HG03175 (cell line): ENCODE results near the gene STAC.
"Not testable (repeated sequence)": the region's sequence is repeated elsewhere in the genome, so short reads cannot be mapped to it uniquely, and the experiment has no call there.

Experiments used
- ATAC-seq: cut with Tn5 transposase; IDR thresholded peaks from one replicate; pipeline ENCODE4 v1.9.1; 2021; ENCODE audit warnings: mild to moderate bottlenecking, moderate library complexity; ENCODE audit not compliant: unreplicated experiment

STAC gene

DNA sequence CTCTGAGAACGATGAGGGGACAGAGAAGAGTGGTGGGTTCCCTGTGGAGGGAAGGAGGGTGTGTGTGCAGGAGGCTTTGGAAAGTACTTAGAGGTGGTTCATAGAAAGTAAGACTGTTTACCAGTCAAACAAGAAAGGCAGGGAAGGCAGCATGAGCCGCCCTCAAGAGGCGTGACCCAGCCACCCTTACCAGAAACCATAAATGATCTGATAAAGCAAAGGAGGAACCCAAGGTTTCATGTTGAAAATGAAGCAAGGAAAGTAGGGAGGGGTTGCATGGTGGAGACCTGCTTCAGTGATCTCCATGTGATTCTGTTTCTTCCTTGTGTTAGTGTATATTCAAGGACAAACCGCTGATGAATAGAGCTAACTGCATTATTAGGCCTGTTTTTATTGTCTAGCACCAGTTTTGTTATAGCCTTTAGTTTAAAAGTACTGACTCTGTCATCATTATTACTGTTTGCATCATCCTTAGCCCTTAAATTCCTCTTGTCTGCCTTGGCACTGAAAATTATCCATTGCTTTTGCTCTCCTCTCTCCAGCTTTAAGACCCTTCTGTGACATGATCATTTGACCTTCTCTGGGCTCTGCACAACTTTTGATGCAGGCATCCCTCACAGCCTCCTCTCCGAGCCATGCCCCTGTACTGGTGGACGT is 96.1 kb downstream of the STAC start:
- no peak for ATAC-seq

DNA sequence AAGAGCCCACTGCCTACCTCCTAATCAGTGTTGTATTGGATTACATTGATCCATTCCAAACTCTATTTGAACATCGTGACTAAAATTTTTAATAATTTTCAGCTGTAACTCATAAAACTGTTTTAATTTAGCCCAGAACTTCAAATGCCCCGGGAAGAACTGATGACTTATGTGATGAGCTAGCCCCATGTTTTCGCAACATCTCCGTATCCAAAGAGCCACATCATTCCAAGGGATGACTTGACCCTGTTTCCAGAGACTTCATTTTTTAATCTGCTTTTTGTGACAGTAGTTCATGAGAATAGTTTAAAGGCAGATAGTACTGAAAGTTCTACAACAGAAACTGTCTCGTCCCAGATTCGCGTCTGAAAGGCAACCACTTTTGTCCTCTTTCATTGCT is 97.4 kb downstream of the STAC start:
- ATAC-seq: no peak

DNA sequence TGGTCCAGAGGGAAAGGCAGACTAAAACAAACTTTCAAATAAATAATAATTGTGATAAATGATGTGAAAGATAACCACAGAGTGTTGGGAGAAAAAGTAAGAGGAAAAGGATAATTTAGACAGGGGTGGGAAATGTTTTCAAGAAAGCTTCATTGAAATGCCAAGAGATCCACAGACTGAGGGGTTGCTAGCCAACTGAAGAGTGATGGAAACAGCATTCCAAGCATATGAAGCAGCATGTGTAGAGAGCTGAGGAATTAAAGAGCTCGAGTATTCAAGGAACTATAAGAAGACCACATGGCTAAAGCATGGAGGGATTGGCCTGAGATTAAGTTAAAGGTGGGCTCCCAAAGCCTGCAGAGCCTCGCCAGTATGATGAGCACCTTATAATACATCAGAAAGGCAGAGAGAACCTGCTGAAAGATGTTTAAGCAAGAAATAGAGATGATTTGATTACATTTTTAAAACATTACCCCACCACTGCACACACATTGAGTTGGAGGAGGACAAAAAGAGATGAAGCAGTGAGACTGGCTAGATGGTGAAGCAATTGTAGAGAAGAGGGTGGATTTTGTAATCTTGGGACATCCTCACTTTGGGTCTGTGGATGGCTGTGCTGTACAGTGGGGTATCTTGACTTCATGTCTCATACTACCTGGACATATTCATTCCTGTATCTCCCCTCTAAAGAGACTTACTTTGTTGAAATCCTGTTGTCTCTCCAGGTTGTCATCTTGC is 100.8 kb downstream of the STAC start:
- ATAC-seq: no peak

DNA sequence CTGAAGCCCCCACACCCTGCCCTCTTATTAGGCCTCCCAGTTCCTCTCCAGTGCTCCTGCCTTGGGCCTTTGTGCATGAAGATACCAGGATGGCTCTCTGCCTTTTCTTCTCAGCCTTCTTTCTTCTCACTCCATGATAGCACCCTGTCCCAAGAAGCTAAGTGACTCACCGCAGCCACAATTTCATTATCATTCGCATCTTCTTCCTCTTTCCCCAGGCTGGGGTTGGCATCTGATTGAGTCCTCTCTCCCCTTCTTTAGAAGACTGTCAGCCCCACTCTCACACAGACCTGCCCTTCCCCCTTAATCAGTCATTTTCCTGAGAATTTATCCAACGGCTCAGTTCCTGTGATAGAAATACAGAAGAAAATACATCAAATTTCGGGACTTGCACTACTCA is 102.0 kb downstream of the STAC start:
- ATAC-seq: no peak

DNA sequence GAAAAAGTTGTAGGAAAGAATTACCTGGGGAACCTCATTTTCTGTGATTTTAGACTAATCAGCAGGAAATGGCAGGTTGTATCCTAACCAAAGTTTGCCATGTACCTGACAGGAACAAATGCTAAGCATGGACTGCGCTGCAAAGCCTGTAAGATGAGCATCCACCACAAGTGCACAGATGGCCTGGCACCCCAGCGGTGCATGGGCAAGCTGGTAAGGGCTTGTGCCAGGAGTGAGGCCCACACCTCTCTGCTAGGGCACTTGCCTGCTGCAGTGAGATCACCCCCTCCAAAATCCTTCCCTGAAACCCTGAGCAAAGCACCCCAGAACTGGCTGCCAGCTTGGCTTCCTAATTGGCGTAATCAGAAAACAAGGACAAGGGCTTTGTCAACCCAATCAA is 102.6 kb downstream of the STAC start:
- no peak for ATAC-seq

DNA sequence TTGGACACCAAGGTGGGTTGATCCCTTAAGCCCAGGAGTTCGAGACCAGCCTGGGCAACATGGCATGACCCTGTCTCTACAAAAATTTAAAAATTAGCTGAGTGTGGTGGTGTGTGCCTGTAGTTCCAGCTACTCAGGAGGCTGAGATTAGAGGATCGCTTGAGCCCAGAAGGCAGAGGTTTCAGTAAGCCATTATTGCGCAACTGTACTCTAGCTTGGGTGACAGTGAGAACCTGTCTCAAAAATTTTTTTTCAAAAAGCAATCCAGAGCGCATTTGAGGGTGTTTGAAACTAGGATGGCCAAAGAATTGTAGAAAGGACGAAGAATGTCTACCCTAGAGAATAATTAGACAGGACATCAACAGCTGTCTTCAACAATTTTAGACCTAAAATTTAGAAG is 103.4 kb downstream of the STAC start:
- no peak for ATAC-seq

DNA sequence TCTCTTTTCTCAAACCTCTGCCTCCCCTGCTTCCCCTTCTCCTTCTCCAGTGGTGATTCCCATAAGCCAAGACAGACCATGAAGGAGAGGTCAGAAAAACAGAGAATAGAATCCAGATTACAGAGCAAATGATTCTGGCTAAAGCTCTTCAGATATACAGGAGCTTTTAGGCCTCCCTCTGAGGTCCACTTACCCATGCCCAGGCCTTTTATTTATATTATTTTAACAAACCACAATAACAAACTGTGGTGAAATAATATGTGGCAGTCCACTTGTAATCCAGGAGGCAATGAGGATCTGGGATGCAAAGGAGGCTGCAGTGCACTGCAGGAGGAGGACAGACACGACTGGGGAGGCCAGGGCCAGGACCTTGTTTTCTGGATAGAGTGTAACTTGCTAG is 104.1 kb downstream of the STAC start:
- no peak for ATAC-seq

DNA sequence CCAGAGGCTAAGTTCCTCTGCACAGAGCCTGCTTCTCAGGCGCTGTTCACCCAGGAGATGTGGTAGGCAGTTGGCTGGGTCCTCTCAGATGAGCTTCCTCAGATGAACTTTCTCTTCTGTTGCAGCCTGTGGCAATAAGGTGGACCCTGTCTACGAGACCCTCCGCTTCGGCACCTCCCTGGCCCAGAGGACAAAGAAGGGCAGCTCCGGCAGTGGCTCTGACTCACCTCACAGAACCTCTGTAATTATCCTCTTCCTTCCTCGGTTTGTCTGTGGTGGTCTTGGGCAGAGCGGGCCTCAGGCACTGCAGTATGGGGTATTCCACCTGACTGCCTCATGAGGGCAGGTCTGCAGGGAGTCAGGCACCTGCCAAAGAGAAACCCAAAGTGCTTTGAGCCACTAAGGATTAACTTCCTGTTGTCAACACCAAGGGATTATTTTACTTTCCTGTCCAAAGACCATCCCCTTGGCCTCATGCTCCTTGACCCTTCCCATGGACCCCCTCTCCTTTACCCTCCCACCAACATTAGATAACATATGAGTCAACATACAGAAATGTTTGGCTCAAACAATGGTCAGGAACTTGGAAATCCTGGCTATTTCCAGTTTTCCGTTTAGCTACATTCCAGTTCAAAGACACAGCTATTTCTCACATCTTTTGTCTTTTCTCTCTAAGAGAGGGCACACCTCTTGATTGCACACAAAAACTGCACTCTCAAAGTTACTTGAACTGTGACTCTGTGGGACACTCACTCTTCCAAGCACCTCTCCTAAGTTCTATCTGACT is 105.9 kb downstream of the STAC start:
- ATAC-seq: no peak

DNA sequence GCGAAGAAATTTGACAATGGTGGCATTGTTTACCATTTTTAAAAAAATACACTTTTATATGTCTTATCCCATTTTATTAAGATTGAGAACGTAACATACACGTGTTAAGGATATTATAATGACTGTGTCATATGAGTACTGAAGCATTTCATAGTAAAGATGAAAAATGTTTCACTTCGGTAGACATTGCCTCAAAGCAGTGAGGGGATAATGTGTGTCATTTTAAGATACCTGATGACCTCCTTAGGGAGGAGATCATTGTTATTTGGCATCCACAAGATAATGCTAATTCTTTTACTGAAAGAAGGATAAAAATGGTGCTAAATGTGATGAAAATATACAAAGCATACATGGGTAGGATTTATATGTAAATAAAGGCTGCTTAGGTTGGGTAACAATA is 107.3 kb downstream of the STAC start:
- ATAC-seq: no peak

DNA sequence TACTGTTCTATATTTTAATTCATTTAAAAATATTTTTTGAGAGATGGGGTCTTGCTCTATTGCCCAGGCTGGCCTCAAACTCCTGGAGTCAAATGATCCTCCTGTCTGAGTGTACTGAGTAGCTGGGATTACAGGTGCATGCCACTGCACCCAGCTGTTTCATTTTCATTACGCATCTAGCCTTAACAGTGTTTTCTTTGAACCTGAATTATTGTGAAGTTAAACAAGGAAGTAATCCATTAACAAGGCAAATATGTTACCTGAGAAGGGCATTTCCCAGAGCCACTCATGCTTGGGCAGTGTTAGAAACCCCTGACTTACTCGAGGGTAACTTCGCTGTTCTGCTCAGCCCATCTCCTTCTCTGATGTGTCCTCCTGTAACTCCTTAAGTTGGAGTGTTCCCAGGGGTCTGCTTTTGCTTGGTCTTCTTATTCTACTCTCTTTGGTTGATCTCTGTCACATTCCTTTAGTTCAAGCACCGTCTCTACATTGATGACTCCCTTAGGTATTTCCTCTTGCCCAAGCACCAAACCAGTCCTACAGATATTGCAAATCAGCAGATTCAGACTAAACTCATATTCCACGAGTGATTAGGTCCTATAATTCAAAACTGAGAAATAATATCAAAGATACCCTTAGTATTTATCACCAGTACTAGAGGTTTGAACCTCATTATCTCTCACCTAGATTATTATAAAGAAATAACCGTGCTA is 107.9 kb downstream of the STAC start:
- no peak for ATAC-seq

DNA sequence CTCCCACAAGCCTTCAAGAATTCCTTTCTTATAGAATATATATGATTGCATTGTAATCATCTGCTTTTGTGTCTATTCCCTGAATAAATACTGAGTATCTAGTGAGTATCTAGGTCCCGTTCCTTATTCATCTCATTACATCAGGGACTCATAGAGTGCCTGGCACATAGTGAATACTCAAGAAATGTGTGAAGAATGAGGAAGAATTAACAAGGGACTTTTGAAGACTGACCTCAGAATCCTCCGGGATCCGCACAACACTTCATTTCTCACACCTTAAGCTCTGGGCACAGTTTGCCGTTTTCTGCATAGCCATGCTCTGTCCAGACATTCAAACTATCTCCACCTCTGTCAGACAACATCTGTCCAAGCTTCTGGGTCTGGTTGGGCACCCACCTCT is 108.8 kb downstream of the STAC start:
- ATAC-seq: no peak

DNA sequence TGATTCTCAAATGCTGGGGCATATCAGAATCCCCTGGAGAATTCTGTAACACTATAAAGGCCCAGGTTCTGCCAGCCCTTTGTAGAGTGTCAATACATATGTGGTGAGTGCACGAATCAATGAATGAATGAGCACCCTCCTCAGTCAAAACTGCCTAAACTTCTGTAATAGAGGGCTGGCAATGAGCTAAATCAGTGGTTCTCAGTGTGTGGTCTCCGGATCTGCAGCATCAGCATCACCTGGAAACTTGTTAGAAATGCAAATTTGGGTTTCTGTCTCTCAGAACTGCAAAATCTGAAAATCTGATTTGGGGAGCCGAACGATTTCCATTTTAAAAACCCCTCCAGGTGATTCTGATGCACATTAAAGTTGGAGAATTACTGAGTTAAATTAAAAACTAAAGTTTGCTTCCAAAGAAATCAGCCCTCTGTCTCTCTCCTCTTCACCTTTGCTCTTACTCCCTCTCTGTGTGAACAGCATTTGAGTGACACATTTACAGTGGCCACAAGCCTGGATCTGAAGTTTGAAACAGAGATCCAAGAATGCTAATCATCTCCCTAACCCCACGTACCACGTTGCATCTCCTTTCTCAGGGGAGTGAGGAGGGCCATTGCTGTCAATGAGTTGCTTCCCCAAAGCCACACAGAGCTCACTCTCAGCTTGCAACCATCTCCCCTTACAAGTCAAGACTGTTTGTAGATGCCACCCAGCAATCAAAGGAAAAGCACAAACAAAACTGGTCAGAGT is 109.5 kb downstream of the STAC start:
- ATAC-seq: no peak

DNA sequence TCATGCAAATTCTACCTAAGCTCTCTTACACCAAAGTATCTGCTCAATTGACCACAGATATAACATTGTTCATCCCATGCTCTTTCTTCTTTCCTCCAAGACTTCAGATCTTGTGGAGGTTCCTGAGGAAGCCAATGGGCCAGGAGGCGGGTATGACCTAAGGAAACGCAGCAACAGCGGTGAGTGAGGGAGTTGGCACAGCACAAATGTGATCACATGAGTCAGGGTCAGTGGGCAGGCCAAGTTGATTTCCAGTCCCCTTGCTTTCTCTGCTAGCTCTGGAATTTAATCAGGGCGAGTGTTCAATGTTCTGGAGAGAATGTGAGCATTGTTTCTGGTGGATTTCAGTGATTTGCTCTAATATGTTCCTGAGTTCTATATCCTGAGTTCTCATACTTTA is 112.7 kb downstream of the STAC start:
- ATAC-seq: no peak

DNA sequence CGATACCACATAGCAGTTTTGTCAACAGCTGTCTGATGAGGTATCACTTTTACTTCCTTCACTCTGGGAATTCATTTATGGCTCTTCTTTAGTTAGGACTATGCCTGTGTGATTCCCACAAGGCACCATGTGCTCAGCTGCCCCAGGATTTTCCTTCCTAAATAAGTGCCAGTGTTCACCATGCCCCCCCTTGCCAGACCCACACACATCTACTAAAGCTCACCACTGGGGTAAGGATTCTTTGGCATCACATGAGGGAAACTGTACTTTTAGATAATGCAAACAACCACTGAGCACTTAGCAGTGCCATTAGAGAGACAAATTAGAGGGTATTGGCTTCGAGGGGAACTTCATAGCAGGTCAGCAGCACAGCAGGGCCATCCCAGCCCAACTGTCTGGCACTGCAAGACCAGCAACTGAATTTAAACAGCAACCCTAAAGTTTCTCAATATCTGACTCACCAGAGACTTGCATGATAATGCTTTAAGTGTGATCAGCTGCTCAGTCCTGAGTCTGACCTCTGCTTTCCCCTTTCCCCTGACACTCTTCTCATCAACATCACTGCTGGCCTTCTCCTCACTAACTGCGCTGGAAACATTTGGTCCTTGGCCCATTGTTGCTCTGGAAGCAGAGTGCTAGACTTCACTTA is 114.3 kb downstream of the STAC start:
- ATAC-seq: no peak

DNA sequence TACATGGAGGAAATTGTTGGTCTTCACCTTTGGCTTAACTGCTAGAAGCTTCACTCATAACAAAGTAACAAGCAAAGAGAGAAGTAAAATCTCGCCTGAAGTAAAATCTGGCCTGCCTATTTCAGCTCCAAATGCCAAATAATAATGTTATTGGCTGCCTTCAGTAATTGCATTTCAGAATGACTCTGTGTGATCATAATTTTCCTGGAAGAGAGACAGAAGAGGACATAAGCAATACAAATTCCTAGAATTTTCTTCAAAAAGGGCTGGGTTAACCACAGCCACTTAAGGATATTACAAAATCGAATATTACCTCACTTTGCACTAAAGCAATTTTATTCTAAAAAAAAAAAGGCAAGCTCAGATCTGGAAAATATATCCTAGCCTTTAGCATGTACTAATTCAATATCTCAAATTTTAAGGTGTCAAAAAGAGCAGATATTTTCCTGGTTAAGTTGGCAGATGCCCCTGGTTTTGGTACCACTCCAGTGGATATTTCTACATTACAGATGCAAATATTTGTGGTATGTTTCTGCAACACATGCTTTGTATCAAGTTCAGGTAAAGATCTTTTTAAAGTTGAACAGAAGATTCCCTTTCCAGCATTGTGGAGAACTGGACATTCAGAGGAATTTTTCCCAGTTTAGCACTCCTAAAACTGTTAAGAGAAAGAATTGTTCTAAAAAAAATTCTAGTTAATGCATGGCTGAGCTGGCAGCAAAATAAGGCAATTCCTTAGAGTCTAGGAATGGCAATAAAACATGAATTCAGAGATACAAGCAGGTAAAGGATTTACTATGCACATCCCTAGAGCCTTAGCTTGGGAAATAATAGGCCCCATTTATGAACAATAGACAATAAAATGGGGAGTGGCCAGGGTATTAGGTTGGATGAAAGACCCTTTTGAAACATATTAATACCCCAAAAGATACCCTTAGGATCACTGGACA is 116.7 kb downstream of the STAC start:
- ATAC-seq: no peak

DNA sequence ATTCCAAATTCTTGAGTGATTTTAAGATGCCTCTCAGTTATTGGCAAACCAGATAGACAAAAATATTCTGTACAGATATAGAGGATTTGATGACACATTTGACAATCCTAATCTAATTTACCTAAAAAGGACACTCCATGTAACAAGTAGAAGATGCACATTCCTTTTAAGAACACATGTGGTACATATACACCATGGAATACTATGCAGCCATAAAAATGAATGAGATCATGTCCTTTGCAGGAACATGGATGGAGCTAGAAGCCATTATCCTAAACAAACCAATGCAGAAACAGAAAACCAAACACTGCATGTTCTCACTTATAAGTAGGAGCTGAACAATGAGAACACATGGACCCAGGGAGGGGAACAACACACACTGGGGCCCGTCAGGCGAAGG is 119.7 kb downstream of the STAC start:
- ATAC-seq: not testable (repeated sequence)

DNA sequence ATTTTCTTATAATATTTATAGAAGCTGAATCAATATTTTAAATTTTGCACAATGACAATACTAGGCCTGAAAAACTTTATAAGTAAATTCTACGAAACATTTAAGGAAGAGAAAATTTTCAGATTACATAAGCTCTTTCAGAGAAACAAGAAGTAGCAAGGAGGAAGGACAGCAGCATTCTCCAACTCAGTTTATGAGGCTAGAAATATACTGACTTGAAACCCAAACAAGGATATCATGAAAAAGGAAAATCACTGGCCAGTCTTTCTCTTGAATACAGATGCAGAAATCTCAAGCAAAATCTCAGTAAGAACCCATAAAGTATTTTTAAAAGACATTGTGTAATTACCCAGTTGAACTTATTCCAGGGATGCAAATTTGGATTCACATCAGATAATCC is 121.3 kb downstream of the STAC start:
- no peak for ATAC-seq

DNA sequence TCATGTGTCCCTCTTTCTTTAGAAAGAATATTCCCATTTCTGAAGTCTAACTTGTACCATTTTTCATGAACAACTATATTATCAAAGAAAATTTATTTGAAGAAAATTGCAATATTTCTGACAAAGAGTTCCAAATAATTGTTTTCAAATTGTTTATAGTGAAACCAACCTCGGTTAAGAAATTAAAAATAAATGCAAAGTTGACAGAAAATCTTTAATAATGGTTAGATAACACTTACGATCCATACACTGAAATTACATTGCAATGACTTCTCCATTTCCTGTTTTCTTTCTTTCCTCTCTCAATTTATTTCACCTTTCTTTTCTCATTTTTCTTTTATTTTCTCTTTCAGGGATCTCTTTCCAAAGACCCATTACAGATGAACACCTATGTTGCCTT is 125.1 kb downstream of the STAC start:
- no peak for ATAC-seq
